ENCODE data around the gene TPGS1.

- TF ChIP-seq CTCF (IDR thresholded peaks at IDR 0.05) (no peak), POLR2A (IDR thresholded peaks at IDR 0.05) (no peak)
These were observed 42.1 kb upstream of the TPGS1 start for GRCh38 chr19:465056-465816.
